ENCODE results near the gene ASPSCR1.
A peak's percentile ranks its signal among the peaks of the same experiment; 100 is the strongest.

ASPSCR1 gene

DNA sequence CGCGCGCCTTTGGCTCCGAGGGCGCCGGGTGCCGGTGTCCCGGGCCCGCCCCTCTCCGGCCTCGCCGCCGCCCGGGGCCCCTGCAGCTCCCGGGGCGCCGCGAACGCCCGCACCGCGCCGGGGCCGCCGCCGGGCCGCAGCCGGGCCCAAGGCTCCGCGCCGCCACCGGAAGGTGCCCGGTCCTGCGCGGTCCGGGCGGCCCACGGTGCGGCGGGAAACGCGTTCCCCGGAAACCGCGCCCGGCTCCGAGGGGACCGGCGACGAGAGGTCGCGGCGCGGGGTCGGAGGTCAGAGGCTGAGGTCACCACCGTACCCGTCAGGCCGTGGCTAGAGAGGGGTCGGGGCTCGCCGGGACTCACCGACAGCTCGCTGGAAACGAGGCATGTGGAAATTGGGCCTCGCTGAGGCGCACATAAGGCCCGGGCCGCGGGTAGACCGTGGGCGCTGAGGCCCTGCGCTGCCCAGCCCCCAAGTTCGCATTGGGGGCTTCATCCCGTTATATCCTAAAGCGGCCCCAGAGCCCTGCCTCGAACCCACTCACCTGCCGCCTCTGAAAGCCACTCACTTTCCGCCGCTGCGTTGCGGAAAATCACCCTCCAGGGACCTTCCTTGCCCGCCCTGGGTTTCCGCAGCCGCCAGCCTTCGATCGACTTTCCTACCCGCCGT, 88.3 kb downstream of the ASPSCR1 start, which contains the start of gene DUS1L:
Gene DUS1L, minus strand, starts transcription at position 167 of the 666 bp plus-strand sequence. CDS start 745 bp downstream, outside the sequence.
- DNase-seq (ENCODE audit: low read depth), result peak; percentile 35
- TF ChIP-seq CTCF (conservative IDR thresholded peaks at IDR 0.05; ENCODE audit: control insufficient read depth, insufficient read depth, low read depth, low read length), result no peak
- peak within 1 kb of the TSS; percentile 70 for H3K4me3 ChIP-seq (ENCODE audit: control insufficient read depth, low read depth, low read length)
